ENCODE measurements around the gene KRTAP10-12. TPM values are rescaled to one million over a fixed set of nuclear protein-coding genes. Genes with fewer than 3 reads are reported as not detected.

Gene KRTAP10-12
- polyA plus RNA-seq, 10 donors: not detected

- DNase-seq: no peak
These were observed 35.3 kb downstream of the KRTAP10-12 start for GRCh38 chr21:44732263-44732662.

DNA sequence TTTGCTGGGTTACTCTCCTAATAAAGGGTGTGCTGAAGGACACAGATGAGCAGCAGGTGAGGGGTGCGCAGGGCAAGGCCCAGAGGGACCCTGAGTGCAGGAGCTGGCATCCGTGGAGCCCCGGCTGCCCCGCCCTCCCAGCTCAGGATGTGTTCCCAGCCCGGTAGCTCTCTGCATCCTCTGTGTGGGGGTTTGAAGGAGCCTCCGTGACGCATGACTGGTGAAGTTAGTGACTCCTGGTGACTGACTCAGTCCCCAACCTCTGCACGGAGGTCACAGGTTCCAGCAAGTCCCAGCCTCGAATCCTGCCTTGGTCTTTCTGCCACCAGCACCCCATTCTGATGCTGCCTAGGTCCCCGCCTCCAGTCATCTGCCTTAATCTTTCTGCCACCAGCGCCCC lies 36.0 kb downstream of the KRTAP10-12 start:
- no peak for DNase-seq

DNA sequence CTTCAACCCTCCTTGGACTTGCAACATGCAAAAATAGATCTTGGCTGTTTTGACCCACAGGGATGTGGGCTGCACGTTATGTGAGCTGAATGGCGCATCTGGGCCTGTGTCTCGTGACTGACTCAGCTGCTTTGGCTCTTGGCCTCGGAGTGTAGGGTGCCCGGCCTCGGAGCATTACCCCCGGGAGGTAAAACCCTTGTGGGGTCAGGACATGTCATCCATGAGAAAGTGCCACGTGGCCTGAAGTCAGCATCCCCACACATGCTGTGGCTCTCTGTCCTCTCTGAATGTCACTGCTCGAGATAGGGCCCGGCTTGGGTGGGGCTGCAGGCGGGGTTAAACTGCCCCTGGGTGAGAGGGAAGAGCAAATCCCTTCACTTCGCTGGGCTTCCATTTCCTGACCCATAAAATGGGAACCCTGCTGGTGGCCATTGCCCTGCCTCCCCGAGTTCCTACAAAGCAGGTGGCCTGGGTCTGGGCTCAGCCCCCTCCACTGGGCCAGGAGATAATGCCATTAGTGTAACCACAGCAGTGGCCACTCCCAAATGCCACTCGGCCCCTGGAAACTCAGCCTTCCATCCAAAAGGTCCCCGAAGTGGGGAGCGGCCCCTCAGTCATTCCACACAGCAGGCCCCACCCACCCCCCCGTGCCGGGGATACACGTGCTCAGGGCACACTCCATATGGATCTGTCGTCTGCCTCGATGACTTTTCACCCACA lies 37.2 kb downstream of the KRTAP10-12 start:
- no peak for DNase-seq

DNA sequence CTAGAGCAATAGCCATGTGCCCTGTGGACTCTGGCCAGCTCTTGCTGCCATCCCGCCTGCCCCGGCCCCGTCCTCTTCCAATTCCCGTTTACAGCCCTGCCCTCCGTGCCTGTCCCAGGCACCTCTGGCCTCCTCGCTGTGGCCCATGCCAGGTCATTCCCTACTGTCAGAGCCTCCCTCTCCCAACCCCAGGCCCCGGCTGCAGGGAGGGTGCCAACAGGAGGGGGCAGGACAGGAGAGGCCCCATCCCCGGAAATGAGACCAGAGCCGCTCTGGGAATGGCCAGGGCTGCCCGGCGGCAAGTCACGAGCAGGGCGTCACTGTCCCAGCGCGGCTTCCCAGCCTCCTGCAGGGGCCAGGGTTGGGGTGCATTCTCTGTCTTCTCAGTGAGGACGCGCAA lies 37.9 kb downstream of the KRTAP10-12 start:
- no peak for DNase-seq

GRCh38 chr21:44735821-44736220 lies 38.8 kb downstream of the KRTAP10-12 start:
- no peak for DNase-seq

DNA sequence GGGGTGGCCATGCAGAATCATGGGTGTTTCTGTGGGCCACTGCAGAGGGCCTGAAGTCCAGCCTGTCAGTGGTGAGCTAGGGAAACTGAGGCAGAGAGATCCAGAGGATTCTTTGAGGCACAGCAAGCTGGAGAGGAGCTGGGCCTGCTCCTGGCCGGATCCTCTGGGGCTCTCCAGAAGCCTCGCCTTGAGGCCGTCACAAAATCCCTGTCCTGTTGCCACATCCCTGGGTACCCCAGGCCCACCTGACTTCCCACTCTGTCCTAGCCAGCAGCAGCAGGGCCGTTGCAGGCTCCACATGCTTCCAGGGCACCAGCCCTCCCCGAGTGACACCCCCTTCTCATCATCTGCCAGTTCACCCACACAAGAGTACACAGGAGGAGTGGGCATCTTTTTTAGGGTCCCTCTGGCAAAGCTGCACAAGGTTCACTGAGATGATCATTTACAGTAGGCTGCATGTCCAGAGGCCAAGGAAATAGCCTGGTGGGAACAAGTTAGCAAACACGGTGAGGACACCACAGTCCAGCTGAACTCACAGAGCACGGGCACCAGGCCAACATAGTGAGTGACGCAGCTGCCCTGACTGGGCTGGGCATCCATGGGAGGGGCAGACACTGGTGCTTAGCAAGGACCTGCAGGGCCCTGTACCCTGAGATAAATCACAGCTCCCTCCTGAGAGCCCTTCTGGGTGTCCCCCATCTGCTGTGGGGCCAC lies 39.5 kb downstream of the KRTAP10-12 start:
- no peak for DNase-seq

DNA sequence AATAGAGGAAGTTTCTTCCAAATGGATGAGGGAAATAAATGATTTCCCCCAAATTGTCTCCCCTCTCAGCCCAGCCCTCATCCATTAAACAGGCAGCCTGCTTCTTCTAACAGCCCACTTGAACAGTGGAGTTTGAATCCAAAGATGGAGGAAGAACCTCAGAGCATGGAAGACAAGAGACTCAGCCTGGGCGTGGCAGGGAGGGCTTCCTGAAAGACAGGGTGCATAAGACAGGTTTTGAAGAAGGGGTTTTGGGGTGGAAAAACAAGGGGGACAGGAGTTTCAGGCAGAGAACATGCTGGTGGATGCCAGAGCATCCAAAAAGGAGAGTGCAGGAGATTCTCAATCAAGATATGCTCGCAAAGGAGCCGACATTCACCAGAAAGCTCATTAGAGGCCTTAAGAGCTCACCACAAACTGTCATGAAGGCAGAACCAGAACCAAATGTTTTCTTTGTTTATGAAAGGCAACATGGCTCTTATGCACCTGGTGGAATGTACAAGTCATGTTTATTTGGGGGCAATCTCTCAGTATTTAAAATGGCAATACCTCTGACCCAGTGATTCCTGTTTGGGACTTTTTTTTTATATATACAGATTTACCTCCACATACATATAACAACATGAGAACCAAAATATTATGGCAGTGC lies 40.9 kb downstream of the KRTAP10-12 start:
- DNase-seq: peak in 1 of 3 donors; percentile 44

DNA sequence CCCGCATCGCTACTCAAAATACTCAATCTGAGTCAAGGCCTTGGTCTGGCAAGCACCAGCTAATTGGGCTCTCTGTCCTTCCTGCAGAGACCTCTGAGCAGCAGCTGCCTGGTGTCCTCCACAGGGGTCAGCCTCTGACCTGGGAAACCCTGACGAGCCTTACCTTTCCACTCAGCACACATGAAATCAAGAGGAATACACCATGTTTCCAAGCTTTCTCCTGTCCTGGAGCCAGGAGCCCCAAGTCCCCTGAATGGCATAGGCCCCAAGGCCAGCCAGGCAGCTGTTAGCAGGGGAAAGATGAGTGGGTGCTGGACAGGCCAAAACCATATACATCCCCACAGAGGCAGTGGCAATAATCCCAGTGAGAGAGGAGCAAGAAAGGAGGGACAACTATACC lies 41.6 kb downstream of the KRTAP10-12 start:
- no peak for DNase-seq

DNA sequence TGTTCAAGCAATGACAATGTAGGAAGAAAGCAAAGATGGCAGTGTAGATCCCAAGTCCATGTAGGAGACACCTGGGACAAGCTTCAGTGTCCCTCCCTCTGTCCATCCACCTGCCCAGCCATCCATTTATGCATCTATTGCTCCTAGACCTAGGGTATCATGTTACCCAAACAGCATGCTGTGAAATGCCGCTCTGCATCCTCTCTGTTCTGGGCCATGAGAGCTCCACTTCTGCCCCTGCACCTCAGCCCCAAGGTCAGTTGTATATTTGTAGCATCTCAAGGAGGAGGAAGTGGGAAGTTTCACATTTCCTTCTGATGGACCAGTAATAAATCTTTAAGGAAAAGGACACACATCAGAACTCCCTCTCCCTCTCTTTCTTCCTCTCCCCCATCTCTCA lies 42.3 kb downstream of the KRTAP10-12 start:
- DNase-seq: no peak

DNA sequence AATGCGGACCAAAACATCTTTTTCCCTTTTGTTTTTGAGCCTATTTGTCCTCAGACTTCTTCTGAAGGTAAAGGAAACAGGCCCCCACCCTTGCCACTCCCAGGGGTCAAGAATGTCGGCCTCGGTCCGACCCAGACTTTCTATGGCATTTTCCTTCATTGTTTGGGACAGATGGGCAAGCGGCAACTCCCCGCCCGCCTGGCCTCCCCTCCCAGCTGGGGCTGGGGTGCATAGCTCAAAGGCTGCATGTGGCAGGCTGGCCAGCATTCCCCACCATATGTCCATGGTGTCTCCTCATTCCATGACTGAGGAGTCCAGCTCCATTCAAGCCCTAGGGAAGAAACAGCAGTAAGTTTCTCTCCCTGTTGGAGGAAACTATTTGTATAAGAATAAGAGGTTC lies 43.8 kb downstream of the KRTAP10-12 start:
- no peak for DNase-seq

- no peak for DNase-seq
These were observed 44.9 kb downstream of the KRTAP10-12 start for GRCh38 chr21:44741921-44742320.

DNA sequence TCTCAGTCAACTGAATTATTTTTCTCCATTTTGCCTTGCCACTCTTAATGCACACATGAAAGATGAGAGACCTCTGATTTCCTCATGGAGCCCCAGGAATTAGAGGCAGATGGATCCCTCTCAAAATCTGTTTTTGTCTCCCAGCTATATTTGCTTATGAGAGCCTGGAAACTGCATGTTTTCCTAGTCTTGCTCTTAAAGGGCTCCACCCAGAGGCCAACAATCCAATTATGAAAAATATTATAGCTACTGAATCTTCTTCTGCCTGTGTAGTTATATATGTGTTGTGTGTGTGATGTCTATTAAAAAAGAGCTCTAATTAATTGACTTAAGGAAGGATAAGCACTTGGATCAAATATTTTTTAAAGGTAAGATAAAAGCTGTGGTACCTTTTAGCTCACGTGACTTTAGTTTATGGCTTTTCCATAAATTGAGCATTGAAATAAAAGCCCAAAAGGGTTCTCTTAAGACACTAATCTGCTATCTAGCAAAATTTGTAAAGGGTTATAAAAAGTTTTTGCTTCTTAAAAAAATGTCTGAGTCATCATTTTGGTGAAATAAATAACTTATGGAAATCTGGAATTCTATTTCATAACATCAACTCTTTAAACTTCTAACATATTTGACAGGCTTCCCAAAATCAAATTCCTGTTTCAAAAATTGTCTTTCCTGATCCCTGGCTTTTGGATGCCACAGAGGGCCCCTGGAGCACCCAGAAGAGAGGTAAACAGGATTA lies 45.6 kb downstream of the KRTAP10-12 start:
- DNase-seq: no peak

Other genes with a start within 250 kb of the KRTAP10-12 start
- 1 to 10 TPM; 2.0 to 4.3 (median 2.6) TPM for gene LRRC3, start 241.7 kb upstream of the KRTAP10-12 start, polyA plus RNA-seq (ENCODE audit: insufficient read length in 10 of 10)
- not detected for gene KRTAP10-1, start 157.0 kb upstream of the KRTAP10-12 start, polyA plus RNA-seq (ENCODE audit: insufficient read length in 10 of 10)
- not detected for gene KRTAP10-2, start 145.7 kb upstream of the KRTAP10-12 start, polyA plus RNA-seq (ENCODE audit: insufficient read length in 10 of 10)
- not detected for gene KRTAP10-3, start 138.4 kb upstream of the KRTAP10-12 start, polyA plus RNA-seq (ENCODE audit: insufficient read length in 10 of 10)
- gene KRTAP10-4, start 123.4 kb upstream of the KRTAP10-12 start, polyA plus RNA-seq (ENCODE audit: insufficient read length in 10 of 10): not detected
- not detected for gene KRTAP10-5, start 116.6 kb upstream of the KRTAP10-12 start, polyA plus RNA-seq (ENCODE audit: insufficient read length in 10 of 10)
- not detected for gene KRTAP10-6, start 104.7 kb upstream of the KRTAP10-12 start, polyA plus RNA-seq (ENCODE audit: insufficient read length in 10 of 10)
- gene KRTAP10-7, start 96.6 kb upstream of the KRTAP10-12 start, polyA plus RNA-seq (ENCODE audit: insufficient read length in 10 of 10): not detected
- gene KRTAP10-8, start 85.1 kb upstream of the KRTAP10-12 start, polyA plus RNA-seq (ENCODE audit: insufficient read length in 10 of 10): not detected
- gene KRTAP10-9, start 70.1 kb upstream of the KRTAP10-12 start, polyA plus RNA-seq (ENCODE audit: insufficient read length in 10 of 10): not detected
- not detected for gene KRTAP10-10, start 59.8 kb upstream of the KRTAP10-12 start, polyA plus RNA-seq (ENCODE audit: insufficient read length in 10 of 10)
- not detected for gene KRTAP10-11, start 50.8 kb upstream of the KRTAP10-12 start, polyA plus RNA-seq (ENCODE audit: insufficient read length in 10 of 10)
- not detected for gene KRTAP12-4, start 42.5 kb upstream of the KRTAP10-12 start, polyA plus RNA-seq (ENCODE audit: insufficient read length in 10 of 10)
- not detected for gene KRTAP12-3, start 39.2 kb upstream of the KRTAP10-12 start, polyA plus RNA-seq (ENCODE audit: insufficient read length in 10 of 10)
- not detected for gene KRTAP12-2, start 30.2 kb upstream of the KRTAP10-12 start, polyA plus RNA-seq (ENCODE audit: insufficient read length in 10 of 10)
- not detected for gene KRTAP12-1, start 15.0 kb upstream of the KRTAP10-12 start, polyA plus RNA-seq (ENCODE audit: insufficient read length in 10 of 10)
- 1 to 10 TPM in 2 of 10 donors, under 1 TPM in 7, not detected in 1; 0.10 to 3.2 (median 0.22) TPM for gene TSPEAR, start 14.4 kb downstream of the KRTAP10-12 start, polyA plus RNA-seq (ENCODE audit: insufficient read length in 10 of 10)
- 100 to 1,000 TPM in 3 of 10 donors, 10 to 100 TPM in 7; 54.9 to 109 (median 77.1) TPM for gene UBE2G2, start 104.6 kb downstream of the KRTAP10-12 start, polyA plus RNA-seq (ENCODE audit: insufficient read length in 10 of 10)
- gene SUMO3, start 120.9 kb downstream of the KRTAP10-12 start, polyA plus RNA-seq (ENCODE audit: insufficient read length in 10 of 10): 10 to 100 TPM; 60.0 to 88.6 (median 67.5) TPM
- 100 to 1,000 TPM; 116 to 144 (median 127) TPM for gene PTTG1IP, start 176.5 kb downstream of the KRTAP10-12 start, polyA plus RNA-seq (ENCODE audit: insufficient read length in 10 of 10)
- 10 to 100 TPM in 9 of 10 donors, 1 to 10 TPM in 1; 6.9 to 27.7 (median 11.7) TPM for gene ITGB2, start 223.7 kb downstream of the KRTAP10-12 start, polyA plus RNA-seq (ENCODE audit: insufficient read length in 10 of 10)
- 10 to 100 TPM; 13.2 to 22.1 (median 15.8) TPM for gene SLX9, start 242.9 kb downstream of the KRTAP10-12 start, polyA plus RNA-seq (ENCODE audit: insufficient read length in 10 of 10)